GM19351 (cell line): ENCODE results near the gene SMIM44.

Experiments
- ATAC-seq: cut with Tn5 transposase; IDR thresholded peaks from one replicate; pipeline ENCODE4 v1.9.1; 2021; ENCODE audit warnings: mild to moderate bottlenecking, moderate library complexity; ENCODE audit not compliant: unreplicated experiment

The SMIM44 gene

GRCh38 chr19:3501780-3502179 lies 18.5 kb upstream of the SMIM44 start:
- ATAC-seq = no peak

- peak; percentile 82 for ATAC-seq
Observed at GRCh38 chr19:3500429-3501101, 17.3 kb upstream of the SMIM44 start, which contains the start of gene DOHH. DOHH (minus strand) TSS chr19:3500674; CDS start chr19:3496814, 3,860 bp downstream.

GRCh38 chr19:3499738-3500428 lies 16.6 kb upstream of the SMIM44 start:
- ATAC-seq = no peak

GRCh38 chr19:3497757-3498520 lies 14.7 kb upstream of the SMIM44 start:
- no peak for ATAC-seq

GRCh38 chr19:3496392-3497273 lies 13.4 kb upstream of the SMIM44 start:
- ATAC-seq = no peak

GRCh38 chr19:3494559-3494958 lies 11.3 kb upstream of the SMIM44 start:
- ATAC-seq = no peak

GRCh38 chr19:3494051-3494450 lies 10.8 kb upstream of the SMIM44 start:
- ATAC-seq = no peak

GRCh38 chr19:3493651-3494050 lies 10.4 kb upstream of the SMIM44 start:
- no peak for ATAC-seq

- ATAC-seq = no peak
Observed at GRCh38 chr19:3492919-3493318, 9.7 kb upstream of the SMIM44 start.

- no peak for ATAC-seq
Observed at GRCh38 chr19:3492131-3492839, 9.0 kb upstream of the SMIM44 start.

GRCh38 chr19:3491396-3492119 lies 8.3 kb upstream of the SMIM44 start:
- no peak for ATAC-seq

- no peak for ATAC-seq
Observed at GRCh38 chr19:3482507-3483225, 575 bp downstream of the SMIM44 start.

GRCh38 chr19:3481241-3482090 lies 1.8 kb downstream of the SMIM44 start:
- no peak for ATAC-seq

GRCh38 chr19:3480383-3481091 lies 2.7 kb downstream of the SMIM44 start, which contains the start of gene SMIM24:
SMIM24 (minus strand) TSS chr19:3480525; CDS start chr19:3480463, 62 bp downstream.
- no peak for ATAC-seq

GRCh38 chr19:3479834-3480215 lies 3.4 kb downstream of the SMIM44 start:
- no peak for ATAC-seq

GRCh38 chr19:3479177-3479833 lies 3.9 kb downstream of the SMIM44 start:
- ATAC-seq = no peak
